ENCODE measurements around the gene PIGS. TPM values are rescaled to one million over a fixed set of nuclear protein-coding genes. Genes with fewer than 3 reads are reported as not detected.

The PIGS gene
- total and polyA plus RNA-seq, 2 donors (not counting 1 experiment from before 2014, with no cell fraction given), result 44.1 to 55.1 TPM

DNA sequence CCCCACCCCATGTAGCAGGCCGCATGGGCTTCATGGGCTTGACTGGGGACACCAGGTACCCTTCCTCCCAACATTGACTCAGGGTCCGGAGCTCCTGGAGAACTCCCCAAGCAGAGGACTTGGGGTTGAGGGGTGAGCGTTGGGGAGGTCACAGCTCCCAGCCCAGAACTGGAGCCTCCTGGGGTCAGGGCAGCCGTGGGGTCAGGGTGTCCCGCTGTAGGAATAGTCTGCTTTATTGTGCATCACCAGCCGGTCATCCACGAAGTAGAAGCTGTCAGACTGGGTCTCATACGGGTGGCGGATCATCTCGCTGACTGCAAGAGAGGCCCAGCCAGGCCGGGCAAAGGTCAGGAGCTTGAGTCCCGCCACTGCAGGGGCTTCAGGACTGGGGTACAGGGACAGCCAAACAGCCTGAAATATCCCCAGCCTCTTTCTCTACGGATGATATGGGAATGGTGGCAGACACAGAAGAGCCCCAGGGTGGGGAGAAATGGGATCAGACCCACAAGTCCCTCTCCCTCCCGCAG lies 24.2 kb downstream of the PIGS start:
- Histone ChIP-seq H3K4me3 (ENCODE audit: control extremely low read depth in 1 of 5, extremely low read depth in 1 of 5, insufficient read depth in 1 of 5, low read depth in 2 of 5, low read length in 4 of 5) (peak overlapping the region in 3 of 5 experiments; percentile 10 to 50 (median 44)), H3K4me1 (ENCODE audit: control insufficient read depth in 2 of 2, insufficient read depth in 2 of 2, low read length in 2 of 2) (peaks cover 57 to 69% of the 10 kb centered on the region in 2 donors), H3K79me2 (ENCODE audit: control insufficient read depth, insufficient read depth, low read length) (peaks cover 11% of the 10 kb centered on the region), H2AFZ (ENCODE audit: insufficient read depth, low read depth, low read length, poor library complexity, severe bottlenecking) (peak overlapping the region; percentile 70), H3K9me3 (ENCODE audit: control extremely low read depth in 1 of 3, control insufficient read depth in 2 of 3, insufficient read depth in 1 of 3, low read length in 2 of 3) (no peaks in the 10 kb centered on the region), H4K20me1 (ENCODE audit: control insufficient read depth, insufficient read depth, low read length, poor library complexity, severe bottlenecking) (peaks cover 7% of the 10 kb centered on the region), H3K27me3 (replicated peaks in 1 of 4; ENCODE audit: control extremely low read depth in 1 of 4, control insufficient read depth in 3 of 4, insufficient read depth in 4 of 4, low read length in 3 of 4) (no peaks in the 10 kb centered on the region), H3K27ac (ENCODE audit: low read length in 2 of 2) (peak overlapping the region; percentile 91 to 97), H3K9ac (ENCODE audit: low read length) (peak overlapping the region; percentile 49), H3K4me2 (replicated peaks; ENCODE audit: low read depth, low read length, poor library complexity, severe bottlenecking) (peak overlapping the region; percentile 85), H3K36me3 (replicated peaks in 1 of 2; ENCODE audit: control extremely low read depth in 1 of 2, control insufficient read depth in 1 of 2, extremely low read depth in 1 of 2, insufficient read depth in 2 of 2, low read length in 1 of 2) (peaks cover 0 to 28% of the 10 kb centered on the region in 2 experiments)
- Mint-ChIP-seq H3K4me3 (peak overlapping the region; percentile 83), H3K9me3 (ENCODE audit: insufficient read depth) (no peaks in the 10 kb centered on the region), H3K27me3 (no peaks in the 10 kb centered on the region), H3K4me1 (peaks cover 67% of the 10 kb centered on the region), H3K27ac (peak overlapping the region; percentile 96)
- TF ChIP-seq, protein P1, sequence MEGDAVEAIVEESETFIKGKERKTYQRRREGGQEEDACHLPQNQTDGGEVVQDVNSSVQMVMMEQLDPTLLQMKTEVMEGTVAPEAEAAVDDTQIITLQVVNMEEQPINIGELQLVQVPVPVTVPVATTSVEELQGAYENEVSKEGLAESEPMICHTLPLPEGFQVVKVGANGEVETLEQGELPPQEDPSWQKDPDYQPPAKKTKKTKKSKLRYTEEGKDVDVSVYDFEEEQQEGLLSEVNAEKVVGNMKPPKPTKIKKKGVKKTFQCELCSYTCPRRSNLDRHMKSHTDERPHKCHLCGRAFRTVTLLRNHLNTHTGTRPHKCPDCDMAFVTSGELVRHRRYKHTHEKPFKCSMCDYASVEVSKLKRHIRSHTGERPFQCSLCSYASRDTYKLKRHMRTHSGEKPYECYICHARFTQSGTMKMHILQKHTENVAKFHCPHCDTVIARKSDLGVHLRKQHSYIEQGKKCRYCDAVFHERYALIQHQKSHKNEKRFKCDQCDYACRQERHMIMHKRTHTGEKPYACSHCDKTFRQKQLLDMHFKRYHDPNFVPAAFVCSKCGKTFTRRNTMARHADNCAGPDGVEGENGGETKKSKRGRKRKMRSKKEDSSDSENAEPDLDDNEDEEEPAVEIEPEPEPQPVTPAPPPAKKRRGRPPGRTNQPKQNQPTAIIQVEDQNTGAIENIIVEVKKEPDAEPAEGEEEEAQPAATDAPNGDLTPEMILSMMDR (IDR thresholded peaks at IDR 0.05), result no peak
- TF ChIP-seq EZH2 (IDR thresholded peaks at IDR 0.05; ENCODE audit: borderline replicate concordance, insufficient read depth, low read depth, low read length, poor library complexity, severe bottlenecking), result no peak
- POLR2A ChIA-PET, result interaction anchor here (0.5 to 1.4 kb wide), 6 partner anchors 19 to 348 kb away, joined by 3 to 5 read pairs (median 4); partner anchors contain the start of gene ALDOC
- ATAC-seq (ENCODE audit: low read depth), result no peak
- peak; percentile 20 for DNase-seq
- CTCF ChIA-PET, result interaction anchor here (0.6 to 5.2 kb wide), 11 partner anchors 11 to 100 kb away, joined by 3 to 31 read pairs (median 6); partner anchors contain the start of genes ALDOC and PIGS
- intact Hi-C loops (cut with micrococcal nuclease), result loop anchor here (1.0 kb wide), 1 partner anchor 52 kb away; the partner anchor contains the start of gene SPAG5
- WGBS (ENCODE audit: insufficient coverage), result 93% methylated on average over 9 of the region's 14 CpGs

DNA sequence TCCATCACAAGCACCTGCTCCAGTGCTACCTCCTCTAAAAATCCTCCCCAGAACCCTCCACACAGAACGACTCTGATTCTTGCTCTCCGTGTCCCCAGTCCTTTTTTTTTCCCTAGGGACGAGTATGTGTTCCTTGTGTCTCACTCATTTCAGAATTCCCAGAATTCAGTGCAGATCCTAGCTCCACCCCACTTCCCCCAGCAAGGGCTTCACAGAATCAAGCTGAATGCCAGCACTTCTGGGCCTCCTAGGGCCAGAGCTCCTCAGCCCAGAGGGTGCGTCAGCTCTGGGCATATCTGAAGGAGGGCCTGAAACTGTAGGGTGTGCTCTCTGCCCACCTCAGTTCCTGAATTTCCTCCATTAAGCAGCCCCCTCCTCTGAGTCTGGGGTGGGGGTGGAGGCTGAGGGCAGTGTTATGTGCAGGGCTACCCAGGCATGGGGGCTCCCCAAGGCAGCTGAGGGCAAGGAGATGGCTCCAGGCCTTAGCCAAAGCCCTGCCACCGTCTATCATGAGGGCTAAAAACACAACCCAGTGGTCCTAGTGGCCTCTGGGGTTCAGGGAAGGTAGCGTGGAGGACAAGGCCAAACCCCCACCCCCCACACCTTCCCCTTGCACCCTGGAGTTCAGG lies 25.4 kb downstream of the PIGS start:
- no peak overlapping the region for H2AFZ ChIP-seq (ENCODE audit: insufficient read depth, low read depth, low read length, poor library complexity, severe bottlenecking)
- H3K27me3 ChIP-seq (replicated peaks in 1 of 4; ENCODE audit: control extremely low read depth in 1 of 4, control insufficient read depth in 3 of 4, insufficient read depth in 4 of 4, low read length in 3 of 4), result no peaks in the 10 kb centered on the region
- H3K9me3 Mint-ChIP-seq (ENCODE audit: insufficient read depth), result no peaks in the 10 kb centered on the region
- ATAC-seq (ENCODE audit: low read depth), result no peak
- H3K36me3 ChIP-seq (replicated peaks in 1 of 2; ENCODE audit: control extremely low read depth in 1 of 2, control insufficient read depth in 1 of 2, extremely low read depth in 1 of 2, insufficient read depth in 2 of 2, low read length in 1 of 2), result peaks cover 0 to 28% of the 10 kb centered on the region in 2 experiments
- peaks cover 57% of the 10 kb centered on the region for H3K4me1 Mint-ChIP-seq
- peaks cover 47 to 58% of the 10 kb centered on the region in 2 donors for H3K4me1 ChIP-seq (ENCODE audit: control insufficient read depth in 2 of 2, insufficient read depth in 2 of 2, low read length in 2 of 2)
- no peak overlapping the region for H3K27ac ChIP-seq (ENCODE audit: low read length in 2 of 2)
- no peak overlapping the region for H3K4me3 ChIP-seq (ENCODE audit: control extremely low read depth in 1 of 5, extremely low read depth in 1 of 5, insufficient read depth in 1 of 5, low read depth in 2 of 5, low read length in 4 of 5)
- H3K27ac Mint-ChIP-seq, result peak overlapping the region; percentile 41
- H3K79me2 ChIP-seq (ENCODE audit: control insufficient read depth, insufficient read depth, low read length), result peaks cover 11% of the 10 kb centered on the region
- intact Hi-C loops (cut with micrococcal nuclease), result no loop called here
- H3K4me2 ChIP-seq (replicated peaks; ENCODE audit: low read depth, low read length, poor library complexity, severe bottlenecking), result no peak overlapping the region
- no peak overlapping the region for H3K4me3 Mint-ChIP-seq
- H3K9me3 ChIP-seq (ENCODE audit: control extremely low read depth in 1 of 3, control insufficient read depth in 2 of 3, insufficient read depth in 1 of 3, low read length in 2 of 3), result no peaks in the 10 kb centered on the region
- POLR2A ChIA-PET, result no interaction called here
- CTCF ChIA-PET, result interaction anchor here (4.3 kb wide), 1 partner anchor 66 kb away, joined by 30 read pairs; no protein-coding TSS in a partner anchor
- no peak for TF ChIP-seq EZH2 (IDR thresholded peaks at IDR 0.05; ENCODE audit: borderline replicate concordance, insufficient read depth, low read depth, low read length, poor library complexity, severe bottlenecking)
- TF ChIP-seq, protein P1 (IDR thresholded peaks at IDR 0.05), result no peak
- DNase-seq, result no peak
- H4K20me1 ChIP-seq (ENCODE audit: control insufficient read depth, insufficient read depth, low read length, poor library complexity, severe bottlenecking), result peaks cover 3% of the 10 kb centered on the region
- no peaks in the 10 kb centered on the region for H3K27me3 Mint-ChIP-seq
- no peak overlapping the region for H3K9ac ChIP-seq (ENCODE audit: low read length)
- WGBS (ENCODE audit: insufficient coverage), result 80% methylated on average over 5 of the region's 6 CpGs
